SK-N-SH (cell line): ENCODE results near the gene NT5C1A. TPM values are rescaled to one million over a fixed set of nuclear protein-coding genes. Genes with fewer than 3 reads are reported as not detected.

ENCODE experiments used
- CTCF ChIA-PET: fragments of 300-600, 350-600 bp; formaldehyde crosslinking; extraction: SDS; loops from one replicate; lab custom pipeline; 2021; lab: Yijun Ruan, JAX
- POLR2A ChIA-PET: fragments of 350-600 bp; sonication (Branson Sonifier 250); formaldehyde crosslinking; extraction: SDS; loops from one replicate; lab custom pipeline; 2020; ENCODE audit warnings: antibody characterized with exemption, inconsistent platforms; lab: Yijun Ruan, JAX
- DNase-seq: peaks from one replicate; pipeline ENCODE4 v3.0.0; 2012
- H2AFZ ChIP-seq: fragments of 200-600 bp; sonication (generic); 2 replicates; pipeline ENCODE4 v1.8.1; 2016; ENCODE audit warnings: antibody characterized with exemption, mild to moderate bottlenecking, low read depth
- H3F3A ChIP-seq: fragments of 200-600 bp; sonication (generic); replicated peaks from 2 replicates; pipeline ENCODE3; 2016; ENCODE audit warnings: antibody characterized with exemption, mild to moderate bottlenecking; ENCODE audit not compliant: insufficient read depth
- H3K27ac ChIP-seq, 2 experiments: fragments of 200-500 bp in 1 of 2; fragments of 200-600 bp in 1 of 2; sonication (Bioruptor generic) in 1 of 2; sonication (generic), shearing (Covaris generic) in 1 of 2; 2 replicates each; pipeline versions ENCODE4 v1.5.1 to v1.6.1; 2014 to 2016; ENCODE audit warnings: low read depth in 2 of 2, inconsistent platforms in 1 of 2, low read length in 1 of 2, mild to moderate bottlenecking in 1 of 2, mixed read lengths in 1 of 2
- H3K27me3 ChIP-seq: fragments of 200-600 bp; sonication (generic), shearing (Covaris generic); 2 replicates; pipeline ENCODE4 v1.6.1; 2016; ENCODE audit warnings: mixed run types; ENCODE audit not compliant: insufficient read depth
- H3K36me3 ChIP-seq, 2 experiments: fragments of 200-500 bp in 1 of 2; fragments of 200-600 bp in 1 of 2; sonication (Bioruptor generic) in 1 of 2; sonication (generic) in 1 of 2; replicated peaks in 1 of 2; 2 replicates each; pipeline versions ENCODE3 to v1.5.1; 2014 to 2016; ENCODE audit warnings: low read length in 1 of 2, mild to moderate bottlenecking in 1 of 2; ENCODE audit not compliant: insufficient read depth in 2 of 2, control insufficient read depth in 1 of 2
- H3K4me1 ChIP-seq, 2 experiments: fragments of 200-500 bp in 1 of 2; fragments of 200-600 bp in 1 of 2; sonication (Bioruptor generic) in 1 of 2; sonication (generic), shearing (Covaris generic) in 1 of 2; 2 replicates each; pipeline versions ENCODE4 v1.5.1 to v1.6.1; 2014 to 2016; ENCODE audit warnings: low read depth in 1 of 2, low read length in 1 of 2, mixed run types in 1 of 2; ENCODE audit not compliant: insufficient read depth in 2 of 2, control insufficient read depth in 1 of 2
- H3K4me2 ChIP-seq: fragments of 200-600 bp; sonication (generic), shearing (Covaris generic); 2 replicates; pipeline ENCODE4 v1.6.1; 2017; ENCODE audit warnings: mixed run types
- H3K4me3 ChIP-seq, 2 experiments: fragments of 200-500 bp in 1 of 2; fragments of 200-600 bp in 1 of 2; sonication (Bioruptor generic) in 1 of 2; sonication (generic), shearing (Covaris generic) in 1 of 2; 2 replicates each; pipeline versions ENCODE4 v1.5.1 to v1.8.1; 2014 to 2016; ENCODE audit warnings: low read depth in 2 of 2, inconsistent platforms in 1 of 2, low read length in 1 of 2, mild to moderate bottlenecking in 1 of 2, mixed read lengths in 1 of 2, moderate library complexity in 1 of 2
- H3K79me2 ChIP-seq: fragments of 200-600 bp; sonication (generic); 2 replicates; pipeline ENCODE4 v1.8.1; 2017; ENCODE audit warnings: mild to moderate bottlenecking; ENCODE audit not compliant: insufficient read depth
- H3K9ac ChIP-seq: fragments of 200-600 bp; sonication (generic); 2 replicates; pipeline ENCODE4 v1.6.1; 2017; ENCODE audit warnings: mixed run types
- H3K9me2 ChIP-seq: fragments of 200-600 bp; sonication (generic); 2 replicates; pipeline ENCODE4 v1.6.1; 2017; ENCODE audit warnings: mixed run types
- H3K9me3 ChIP-seq: fragments of 200-600 bp; sonication (generic); 2 replicates; pipeline ENCODE4 v1.6.1; 2017; ENCODE audit warnings: mixed run types, mild to moderate bottlenecking, moderate library complexity
- H4K20me1 ChIP-seq: fragments of 200-600 bp; sonication (generic); 2 replicates; pipeline ENCODE4 v1.6.1; 2017; ENCODE audit warnings: mild to moderate bottlenecking, mixed run types; ENCODE audit not compliant: insufficient read depth
- CHD2 ChIP-seq: fragments of 150-350 bp; IDR thresholded peaks from 2 replicates; pipeline ENCODE4 v1.6.1; 2018; ENCODE audit warnings: low read length; ENCODE audit not compliant: partially characterized antibody
- ELF1 ChIP-seq: IDR thresholded peaks from 2 replicates; pipeline ENCODE4 v1.4.0; 2012
- EP300 ChIP-seq, 2 experiments: IDR thresholded peaks; 2 replicates each; pipeline versions ENCODE4 v1.4.0 to v1.6.1; 2012; ENCODE audit warnings: borderline replicate concordance in 1 of 2, low read depth in 1 of 2, low read length in 1 of 2
- FOXM1 ChIP-seq: IDR thresholded peaks from 2 replicates; pipeline ENCODE4 v1.4.0; 2012; ENCODE audit warnings: low read depth, mild to moderate bottlenecking
- MEF2A ChIP-seq: IDR thresholded peaks from 2 replicates; pipeline ENCODE4 v1.4.0; 2012; ENCODE audit warnings: low read depth, borderline replicate concordance
- RCOR1 ChIP-seq: fragments of 150-350 bp; IDR thresholded peaks from 2 replicates; pipeline ENCODE4 v1.6.1; 2017; ENCODE audit warnings: antibody characterized with exemption, low read length
- RFX5 ChIP-seq: IDR thresholded peaks from 2 replicates; pipeline ENCODE4 v1.6.1; 2012; ENCODE audit warnings: mild to moderate bottlenecking, improper control_type of control experiment, low read length
- RXRA ChIP-seq: IDR thresholded peaks from 2 replicates; pipeline ENCODE4 v1.4.0; 2012; ENCODE audit warnings: low read depth, mild to moderate bottlenecking, borderline replicate concordance
- SIN3A ChIP-seq: IDR thresholded peaks from 2 replicates; pipeline ENCODE4 v1.6.1; 2012; ENCODE audit warnings: low read depth, mild to moderate bottlenecking, low read length, moderate library complexity, borderline replicate concordance
- TAF1 ChIP-seq: IDR thresholded peaks from 2 replicates; pipeline ENCODE4 v1.6.1; 2012; ENCODE audit warnings: low read depth, mild to moderate bottlenecking, low read length, moderate library complexity, borderline replicate concordance
- YY1 ChIP-seq: IDR thresholded peaks from 2 replicates; pipeline ENCODE4 v1.4.0; 2012; ENCODE audit warnings: low read depth, mild to moderate bottlenecking
- WGBS: methylation state at CpG from one replicate; pipeline ENCODE4 v1.1.6; 2017; ENCODE audit warnings: low lambda C conversion rate; 5-methylcytosine and 5-hydroxymethylcytosine counted together
- polyA plus RNA-seq, 3 experiments: library from polyadenylated mRNA; depleted of rRNA; stranded (reverse); fragments of >200 nt; gene quantifications; 2 replicates each; pipeline ENCODE4 v1.2.3, GENCODE V29; 2012
- TF ChIP-seq, protein P1 (sequence below): fragments of 150-350 bp; IDR thresholded peaks from 2 replicates; pipeline ENCODE4 v1.6.1; 2017; ENCODE audit warnings: antibody characterized with exemption, low read length, low read depth, borderline replicate concordance
- TF ChIP-seq, protein P2 (sequence below): IDR thresholded peaks from 2 replicates; pipeline ENCODE4 v1.4.0; 2012; ENCODE audit warnings: low read depth, borderline replicate concordance

NT5C1A gene
- polyA plus RNA-seq, 1 of the 3 experiments (the other 2 are of a cell fraction) = 0.12 TPM

DNA sequence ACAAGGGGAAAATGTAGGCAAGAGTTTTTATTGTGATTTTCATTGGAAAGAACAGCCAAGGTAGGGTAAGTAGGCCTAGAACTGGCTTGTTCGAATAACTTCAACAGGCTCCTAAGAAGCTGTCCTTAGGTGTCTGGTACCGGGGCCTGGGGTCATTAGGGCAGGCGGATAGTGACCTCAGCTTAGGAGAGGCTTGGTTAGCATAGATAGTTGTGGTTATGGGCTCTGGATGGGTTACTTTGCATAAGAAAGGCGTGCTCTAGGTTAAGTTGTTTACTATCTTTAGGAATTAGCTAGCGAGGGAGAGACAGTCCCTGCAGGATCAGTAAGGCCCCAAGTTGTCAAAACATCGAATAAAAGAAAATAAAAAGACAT is 40.0 kb upstream of the NT5C1A start:
- no peak overlapping the region for H3K4me3 ChIP-seq
- no peaks in the 10 kb centered on the region for H3K36me3 ChIP-seq
- H3K9me2 ChIP-seq = no peaks in the 10 kb centered on the region
- WGBS = 70% methylated on average over 6 of the region's 6 CpGs
- no peaks in the 10 kb centered on the region for H3F3A ChIP-seq
- no peaks in the 10 kb centered on the region for H4K20me1 ChIP-seq
- no peak overlapping the region for H3K27ac ChIP-seq
- H3K27me3 ChIP-seq = peaks cover 16% of the 10 kb centered on the region
- DNase-seq = no peak
- no peak overlapping the region for H3K9ac ChIP-seq
- POLR2A ChIA-PET = no interaction called here
- CTCF ChIA-PET = interaction anchor here (0.9 to 5.0 kb wide), 11 partner anchors 10 to 453 kb away, joined by 3 to 30 read pairs (median 4); no protein-coding TSS in a partner anchor
- H3K9me3 ChIP-seq = no peaks in the 10 kb centered on the region
- no peaks in the 10 kb centered on the region for H3K79me2 ChIP-seq
- H3K4me2 ChIP-seq = no peak overlapping the region
- TF ChIP-seq, protein P1, sequence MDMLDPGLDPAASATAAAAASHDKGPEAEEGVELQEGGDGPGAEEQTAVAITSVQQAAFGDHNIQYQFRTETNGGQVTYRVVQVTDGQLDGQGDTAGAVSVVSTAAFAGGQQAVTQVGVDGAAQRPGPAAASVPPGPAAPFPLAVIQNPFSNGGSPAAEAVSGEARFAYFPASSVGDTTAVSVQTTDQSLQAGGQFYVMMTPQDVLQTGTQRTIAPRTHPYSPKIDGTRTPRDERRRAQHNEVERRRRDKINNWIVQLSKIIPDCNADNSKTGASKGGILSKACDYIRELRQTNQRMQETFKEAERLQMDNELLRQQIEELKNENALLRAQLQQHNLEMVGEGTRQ = no peak
- TF ChIP-seq RXRA (no peak), RFX5 (no peak), TAF1 (no peak), CHD2 (no peak), RCOR1 (no peak), FOXM1 (no peak), YY1 (no peak), EP300 (IDR thresholded peaks at IDR 0.05; ENCODE audit: borderline replicate concordance in 1 of 2, low read depth in 1 of 2, low read length in 1 of 2) (no peak), MEF2A (no peak)
- TF ChIP-seq, protein P2, sequence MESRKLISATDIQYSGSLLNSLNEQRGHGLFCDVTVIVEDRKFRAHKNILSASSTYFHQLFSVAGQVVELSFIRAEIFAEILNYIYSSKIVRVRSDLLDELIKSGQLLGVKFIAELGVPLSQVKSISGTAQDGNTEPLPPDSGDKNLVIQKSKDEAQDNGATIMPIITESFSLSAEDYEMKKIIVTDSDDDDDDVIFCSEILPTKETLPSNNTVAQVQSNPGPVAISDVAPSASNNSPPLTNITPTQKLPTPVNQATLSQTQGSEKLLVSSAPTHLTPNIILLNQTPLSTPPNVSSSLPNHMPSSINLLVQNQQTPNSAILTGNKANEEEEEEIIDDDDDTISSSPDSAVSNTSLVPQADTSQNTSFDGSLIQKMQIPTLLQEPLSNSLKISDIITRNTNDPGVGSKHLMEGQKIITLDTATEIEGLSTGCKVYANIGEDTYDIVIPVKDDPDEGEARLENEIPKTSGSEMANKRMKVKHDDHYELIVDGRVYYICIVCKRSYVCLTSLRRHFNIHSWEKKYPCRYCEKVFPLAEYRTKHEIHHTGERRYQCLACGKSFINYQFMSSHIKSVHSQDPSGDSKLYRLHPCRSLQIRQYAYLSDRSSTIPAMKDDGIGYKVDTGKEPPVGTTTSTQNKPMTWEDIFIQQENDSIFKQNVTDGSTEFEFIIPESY = no peak
- H2AFZ ChIP-seq = no peak overlapping the region
- peaks cover 0 to 6% of the 10 kb centered on the region in 2 experiments; a peak in 1 of 4 replicates for H3K4me1 ChIP-seq

DNA sequence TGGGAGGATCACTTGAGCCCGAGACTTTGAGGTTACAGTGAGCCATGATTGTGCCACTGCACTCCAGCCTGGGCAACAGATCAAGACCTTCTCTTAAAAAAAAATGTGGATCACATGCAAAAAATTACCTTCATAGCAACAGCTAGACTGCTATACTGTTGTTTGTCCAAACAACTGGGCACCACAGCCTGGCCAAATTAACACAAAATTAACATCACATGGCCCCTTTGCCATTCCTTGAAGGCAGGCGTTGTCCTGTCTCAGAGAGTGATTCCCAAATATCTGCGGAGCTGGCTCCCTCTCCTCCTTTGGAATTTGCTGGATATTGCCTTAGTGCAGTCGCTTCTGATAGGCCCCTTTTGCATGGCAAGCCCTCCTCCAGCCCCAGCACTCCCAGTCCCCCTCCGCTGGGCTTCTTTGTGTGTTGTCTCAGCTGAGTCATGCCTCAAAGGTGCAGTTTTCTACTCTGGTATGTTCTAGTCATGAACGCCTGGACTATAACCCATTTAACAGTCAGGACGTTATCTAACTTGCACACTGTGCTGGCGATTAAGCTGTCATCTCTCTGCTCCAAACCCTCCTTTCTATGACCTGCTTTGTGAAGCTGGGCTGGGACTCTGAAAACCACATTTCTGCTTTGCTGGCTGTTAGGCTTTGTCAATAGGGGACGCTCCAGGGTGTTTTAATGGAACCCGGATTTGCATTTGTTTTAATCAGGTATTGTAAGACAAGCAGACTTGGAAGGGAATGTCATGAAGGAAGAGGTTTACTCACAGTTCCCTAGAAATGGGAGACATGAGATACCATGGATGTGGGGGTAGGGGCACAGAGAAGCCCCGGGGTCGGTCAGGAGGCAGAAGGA is 39.4 kb upstream of the NT5C1A start:
- no peaks in the 10 kb centered on the region for H3K36me3 ChIP-seq
- DNase-seq = no peak
- peaks cover 15% of the 10 kb centered on the region for H3K27me3 ChIP-seq
- H3K4me2 ChIP-seq = no peak overlapping the region
- no peak overlapping the region for H3K9ac ChIP-seq
- no peak for TF ChIP-seq CHD2
- TF ChIP-seq, protein P2 = no peak
- TF ChIP-seq SIN3A = no peak
- no peak for TF ChIP-seq ELF1
- no peak for TF ChIP-seq RCOR1
- CTCF ChIA-PET = interaction anchor here (0.8 to 5.0 kb wide), 10 partner anchors 8 to 453 kb away, joined by 3 to 30 read pairs (median 4); no protein-coding TSS in a partner anchor
- H2AFZ ChIP-seq = no peak overlapping the region
- H3K9me2 ChIP-seq = no peaks in the 10 kb centered on the region
- no peaks in the 10 kb centered on the region for H3K9me3 ChIP-seq
- H3F3A ChIP-seq = no peaks in the 10 kb centered on the region
- no peak overlapping the region for H3K27ac ChIP-seq
- WGBS = 69% methylated on average over 12 of the region's 12 CpGs
- H3K79me2 ChIP-seq = no peaks in the 10 kb centered on the region
- no peaks in the 10 kb centered on the region for H4K20me1 ChIP-seq
- peaks cover 0 to 6% of the 10 kb centered on the region in 2 experiments; a peak in 1 of 4 replicates for H3K4me1 ChIP-seq
- POLR2A ChIA-PET = no interaction called here
- H3K4me3 ChIP-seq = no peak overlapping the region
